Activated T-cell treated with anti-CD3 and anti-CD28 coated beads, Interleukin-2, amount 50 U/mL, for 1 hour (primary cell): ENCODE measurements around the gene PRR12.

Source experiments
- DNase-seq: peaks from one replicate; pipeline ENCODE4 v3.0.0-alpha.2; 2020

Gene PRR12

GRCh38 chr19:49651029-49651819 lies 60.2 kb downstream of the PRR12 start:
- DNase-seq, result no peak

DNA sequence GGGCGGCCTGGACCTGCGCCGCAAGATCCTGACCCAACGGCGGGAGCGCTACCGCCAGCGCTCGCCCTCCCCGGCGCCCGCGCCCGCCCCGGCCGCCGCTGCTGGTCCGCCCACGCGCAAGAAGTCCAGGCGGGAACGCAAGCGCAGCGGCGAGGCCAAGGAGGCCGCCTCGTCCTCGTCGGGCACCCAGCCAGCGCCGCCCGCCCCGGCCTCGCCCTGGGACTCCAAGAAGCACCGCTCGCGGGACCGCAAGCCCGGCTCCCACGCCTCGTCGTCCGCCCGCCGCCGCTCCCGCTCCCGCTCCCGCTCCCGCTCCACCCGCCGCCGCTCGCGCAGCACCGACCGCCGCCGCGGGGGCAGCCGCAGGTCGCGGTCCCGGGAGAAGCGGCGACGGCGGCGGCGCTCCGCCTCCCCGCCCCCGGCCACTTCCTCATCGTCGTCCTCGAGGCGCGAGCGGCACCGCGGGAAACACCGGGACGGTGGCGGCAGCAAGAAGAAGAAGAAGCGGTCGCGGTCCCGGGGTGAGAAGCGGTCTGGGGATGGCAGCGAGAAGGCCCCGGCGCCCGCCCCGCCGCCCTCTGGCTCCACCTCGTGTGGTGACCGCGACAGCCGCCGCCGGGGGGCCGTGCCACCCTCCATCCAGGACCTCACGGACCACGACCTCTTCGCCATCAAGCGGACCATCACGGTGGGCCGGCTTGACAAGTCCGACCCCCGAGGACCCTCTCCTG lies 61.0 kb downstream of the PRR12 start:
- no peak for DNase-seq

DNA sequence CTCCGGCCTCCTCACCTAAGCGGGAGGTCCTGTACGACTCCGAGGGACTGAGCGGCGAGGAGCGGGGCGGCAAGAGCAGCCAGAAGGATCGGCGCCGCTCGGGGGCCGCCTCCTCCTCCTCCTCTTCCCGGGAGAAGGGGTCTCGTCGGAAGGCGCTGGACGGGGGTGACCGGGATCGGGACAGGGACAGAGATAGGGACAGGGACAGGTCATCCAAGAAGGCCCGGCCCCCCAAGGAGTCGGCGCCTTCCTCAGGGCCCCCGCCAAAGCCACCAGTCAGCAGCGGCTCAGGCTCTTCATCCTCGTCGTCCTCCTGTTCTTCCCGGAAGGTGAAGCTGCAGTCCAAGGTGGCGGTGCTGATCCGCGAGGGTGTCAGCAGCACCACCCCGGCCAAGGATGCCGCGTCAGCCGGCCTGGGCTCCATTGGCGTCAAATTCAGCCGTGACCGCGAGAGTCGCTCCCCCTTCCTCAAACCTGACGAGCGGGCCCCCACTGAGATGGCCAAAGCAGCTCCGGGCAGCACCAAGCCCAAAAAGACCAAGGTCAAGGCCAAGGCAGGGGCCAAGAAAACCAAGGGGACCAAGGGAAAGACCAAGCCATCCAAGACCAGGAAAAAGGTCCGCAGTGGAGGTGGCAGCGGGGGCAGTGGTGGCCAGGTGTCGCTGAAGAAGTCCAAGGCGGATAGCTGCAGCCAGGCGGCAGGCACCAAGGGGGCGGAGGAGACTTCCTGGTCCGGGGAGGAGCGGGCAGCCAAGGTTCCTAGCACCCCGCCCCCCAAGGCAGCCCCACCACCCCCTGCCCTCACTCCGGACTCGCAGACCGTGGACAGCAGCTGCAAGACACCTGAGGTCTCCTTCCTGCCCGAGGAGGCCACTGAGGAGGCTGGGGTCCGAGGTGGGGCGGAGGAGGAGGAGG lies 61.8 kb downstream of the PRR12 start:
- no peak for DNase-seq

DNA sequence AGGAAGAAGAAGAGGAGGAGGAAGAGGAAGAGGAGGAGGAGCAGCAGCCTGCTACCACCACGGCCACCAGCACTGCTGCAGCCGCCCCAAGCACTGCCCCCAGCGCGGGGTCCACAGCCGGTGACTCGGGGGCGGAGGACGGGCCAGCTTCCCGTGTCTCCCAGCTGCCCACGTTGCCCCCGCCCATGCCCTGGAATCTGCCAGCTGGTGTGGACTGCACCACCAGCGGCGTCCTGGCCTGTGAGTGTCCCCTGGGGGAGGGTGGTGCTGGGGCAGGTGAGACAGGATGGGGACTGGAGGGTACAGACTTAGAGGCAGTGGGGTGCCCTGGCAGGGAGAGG lies 62.5 kb downstream of the PRR12 start:
- no peak for DNase-seq

DNA sequence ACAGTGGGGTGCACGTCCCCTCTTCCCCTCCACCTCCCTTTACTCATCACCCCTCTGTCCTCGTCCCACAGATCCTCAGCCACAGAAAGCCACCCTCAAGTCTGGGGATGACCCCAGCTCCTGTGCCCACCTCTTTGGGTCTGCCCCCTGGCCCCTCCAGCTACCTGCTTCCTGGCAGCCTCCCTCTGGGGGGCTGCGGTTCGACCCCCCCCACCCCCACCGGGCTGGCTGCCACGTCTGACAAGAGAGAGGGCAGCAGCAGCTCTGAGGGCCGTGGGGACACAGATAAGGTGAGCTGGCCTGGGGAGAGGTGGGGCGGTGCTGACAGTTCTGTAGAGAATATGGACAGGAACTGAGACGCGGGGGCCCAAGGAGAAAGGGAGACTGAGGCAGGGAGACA lies 63.6 kb downstream of the PRR12 start:
- DNase-seq, result no peak

- DNase-seq, result no peak
These were observed 64.8 kb downstream of the PRR12 start for GRCh38 chr19:49655570-49656455.

DNA sequence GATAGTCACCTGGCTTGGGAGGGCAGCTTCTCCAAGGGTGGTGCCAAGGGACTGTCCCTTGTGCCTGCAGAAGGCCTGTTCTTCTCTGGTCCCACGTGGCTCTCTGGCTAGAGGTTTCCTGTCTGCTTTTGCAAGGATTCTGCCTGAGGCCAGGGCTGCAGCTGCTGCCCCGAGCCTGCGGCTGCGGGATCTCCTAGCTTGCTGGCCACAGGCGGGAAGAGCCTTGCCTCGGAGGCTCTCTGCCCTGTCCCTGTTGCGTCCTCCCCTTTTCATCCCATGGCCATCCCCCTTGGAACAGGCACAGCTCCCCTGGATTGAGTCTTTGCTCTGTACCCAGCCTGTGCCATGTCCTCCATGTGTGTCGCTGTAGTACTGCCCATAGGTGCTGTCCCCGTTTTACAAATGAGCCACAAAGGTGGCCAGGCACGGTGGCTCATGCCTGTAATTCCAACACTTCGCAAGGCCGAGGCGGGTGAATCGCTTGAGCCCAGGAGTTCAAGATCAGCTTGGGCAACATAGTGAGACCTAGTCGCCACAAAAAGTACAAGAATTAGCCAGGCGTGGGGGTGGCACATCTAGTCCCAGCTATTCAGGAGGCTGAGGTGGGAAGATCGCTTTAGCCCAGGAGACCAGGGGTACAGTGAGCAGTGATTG lies 65.6 kb downstream of the PRR12 start:
- no peak for DNase-seq

- no peak for DNase-seq
These were observed 66.6 kb downstream of the PRR12 start for GRCh38 chr19:49657493-49658138.

DNA sequence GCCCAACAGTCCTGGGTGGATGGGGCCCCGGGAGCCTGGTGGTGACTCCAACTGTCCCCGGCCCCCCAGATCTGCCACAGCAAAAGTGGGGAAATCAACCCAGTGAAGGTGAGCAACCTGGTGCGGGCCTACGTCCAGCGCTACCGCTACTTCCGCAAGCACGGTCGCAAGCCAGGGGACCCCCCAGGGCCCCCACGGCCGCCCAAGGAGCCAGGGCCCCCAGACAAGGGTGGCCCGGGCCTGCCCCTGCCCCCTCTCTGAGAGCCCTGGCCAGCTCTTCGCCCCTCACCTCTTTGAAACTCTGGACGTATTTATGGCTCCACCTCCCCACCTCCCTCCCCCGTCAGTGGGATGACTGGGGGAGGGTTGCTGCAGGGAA lies 67.1 kb downstream of the PRR12 start:
- DNase-seq, result no peak

DNA sequence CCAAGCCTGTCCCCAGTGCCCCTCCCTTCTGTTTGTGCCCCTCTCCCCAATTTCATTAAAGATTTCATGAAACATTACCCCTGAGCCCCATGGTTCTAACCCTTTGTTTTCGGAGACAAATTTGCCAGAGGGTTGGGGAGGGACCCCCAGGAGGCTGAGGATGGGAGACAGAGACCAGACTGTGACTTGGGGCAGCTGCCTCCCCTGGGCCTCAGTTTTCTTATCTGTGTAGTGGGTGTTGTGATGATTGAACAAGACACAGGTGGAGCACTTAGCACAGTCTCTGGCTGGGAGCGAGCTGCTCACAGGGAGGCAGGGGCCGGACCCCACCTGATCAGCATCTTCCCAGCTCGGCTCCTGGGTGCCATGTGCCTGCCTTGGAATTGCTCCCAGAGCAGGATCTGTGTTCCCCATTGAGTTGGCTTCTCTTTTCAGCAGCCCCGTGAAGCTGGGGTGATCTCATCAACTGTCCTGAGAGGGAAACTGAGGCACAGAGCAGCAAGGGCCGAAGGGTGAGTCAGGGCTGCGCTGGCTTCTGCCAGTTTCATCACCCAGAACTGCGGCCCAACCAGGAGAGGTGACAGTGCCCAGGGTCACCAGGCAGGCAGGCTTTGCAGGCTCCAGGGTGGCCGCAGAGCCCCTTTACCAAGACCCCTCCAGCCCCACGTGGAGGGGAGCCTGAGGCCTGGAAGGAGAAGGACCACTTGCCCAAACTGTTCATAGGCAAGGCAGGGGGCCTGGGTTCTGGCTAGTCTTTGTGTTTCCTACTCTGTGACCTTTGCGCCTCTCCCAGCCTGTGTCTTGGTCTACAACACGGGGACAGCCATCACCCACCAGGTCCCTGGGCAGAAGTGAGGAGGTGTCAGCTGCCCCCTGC lies 67.8 kb downstream of the PRR12 start:
- no peak for DNase-seq

DNA sequence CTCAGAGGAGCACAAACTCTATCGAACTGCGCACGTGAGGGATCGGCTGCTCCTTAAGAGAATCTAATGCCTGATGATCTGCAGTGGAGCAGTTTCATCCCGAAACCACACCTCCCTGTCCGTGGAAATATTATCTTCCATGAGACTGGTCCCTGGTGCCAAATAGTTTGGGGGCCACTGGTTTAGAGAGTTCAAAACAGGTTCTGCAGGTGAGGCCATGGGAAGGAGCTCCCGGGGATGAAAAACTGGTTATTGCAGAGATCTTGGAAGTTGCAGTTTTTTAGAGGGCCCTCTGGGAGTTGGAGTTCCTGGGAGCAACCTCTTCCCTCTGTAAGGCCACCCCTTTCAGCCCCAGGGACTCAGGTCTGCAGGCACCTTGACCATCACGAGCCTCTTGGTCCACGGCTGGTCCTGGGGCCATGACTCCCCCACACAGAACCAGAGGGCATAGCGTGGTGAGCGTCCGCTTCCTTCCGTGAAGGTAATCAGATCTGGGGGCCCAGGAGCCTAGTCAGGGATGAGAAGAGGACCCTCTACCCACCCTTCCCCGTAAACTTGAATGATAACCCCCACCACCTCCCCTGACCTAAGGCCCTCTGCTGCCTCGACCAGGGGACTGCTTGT lies 69.5 kb downstream of the PRR12 start:
- DNase-seq, result no peak

DNA sequence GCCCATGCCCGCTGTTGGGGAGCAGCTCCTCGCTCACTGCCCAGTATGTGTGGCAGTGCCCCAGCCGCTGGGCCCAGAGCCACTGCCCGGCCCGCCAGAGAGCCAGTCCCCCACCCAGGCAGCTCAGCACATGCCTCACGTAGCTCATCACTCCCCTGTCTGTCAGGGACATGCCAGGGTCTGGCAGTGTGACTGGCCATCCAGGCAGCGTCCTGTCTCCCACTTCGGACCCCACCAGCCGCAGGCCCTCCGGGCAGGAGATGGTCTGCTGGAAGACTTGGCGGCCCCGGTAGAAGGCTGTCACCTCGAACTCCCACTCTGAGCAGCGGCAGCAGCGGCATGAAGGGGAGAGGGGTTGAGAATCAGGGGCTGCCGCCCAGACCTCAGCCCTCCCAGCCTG lies 71.0 kb downstream of the PRR12 start:
- no peak for DNase-seq

DNA sequence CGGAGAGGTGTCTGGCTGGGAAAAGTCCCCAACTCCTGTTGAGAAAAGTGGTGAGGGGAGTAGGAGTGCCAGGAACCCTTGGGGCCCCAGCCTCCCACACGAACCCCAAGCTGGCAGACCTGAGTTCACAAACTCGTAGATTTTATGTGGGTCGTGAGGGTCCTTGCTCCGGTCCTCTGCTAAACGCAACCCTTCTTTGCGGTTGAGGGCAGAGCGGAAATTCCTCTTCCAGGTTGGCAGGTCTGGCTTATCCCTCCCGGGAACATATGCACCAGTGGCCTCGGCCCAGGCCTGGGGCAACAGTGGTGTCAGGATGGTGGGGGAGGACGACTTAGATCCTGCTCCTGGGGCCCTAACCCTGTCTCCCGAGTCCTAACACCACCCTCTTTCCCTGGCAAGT lies 72.2 kb downstream of the PRR12 start:
- no peak for DNase-seq

DNA sequence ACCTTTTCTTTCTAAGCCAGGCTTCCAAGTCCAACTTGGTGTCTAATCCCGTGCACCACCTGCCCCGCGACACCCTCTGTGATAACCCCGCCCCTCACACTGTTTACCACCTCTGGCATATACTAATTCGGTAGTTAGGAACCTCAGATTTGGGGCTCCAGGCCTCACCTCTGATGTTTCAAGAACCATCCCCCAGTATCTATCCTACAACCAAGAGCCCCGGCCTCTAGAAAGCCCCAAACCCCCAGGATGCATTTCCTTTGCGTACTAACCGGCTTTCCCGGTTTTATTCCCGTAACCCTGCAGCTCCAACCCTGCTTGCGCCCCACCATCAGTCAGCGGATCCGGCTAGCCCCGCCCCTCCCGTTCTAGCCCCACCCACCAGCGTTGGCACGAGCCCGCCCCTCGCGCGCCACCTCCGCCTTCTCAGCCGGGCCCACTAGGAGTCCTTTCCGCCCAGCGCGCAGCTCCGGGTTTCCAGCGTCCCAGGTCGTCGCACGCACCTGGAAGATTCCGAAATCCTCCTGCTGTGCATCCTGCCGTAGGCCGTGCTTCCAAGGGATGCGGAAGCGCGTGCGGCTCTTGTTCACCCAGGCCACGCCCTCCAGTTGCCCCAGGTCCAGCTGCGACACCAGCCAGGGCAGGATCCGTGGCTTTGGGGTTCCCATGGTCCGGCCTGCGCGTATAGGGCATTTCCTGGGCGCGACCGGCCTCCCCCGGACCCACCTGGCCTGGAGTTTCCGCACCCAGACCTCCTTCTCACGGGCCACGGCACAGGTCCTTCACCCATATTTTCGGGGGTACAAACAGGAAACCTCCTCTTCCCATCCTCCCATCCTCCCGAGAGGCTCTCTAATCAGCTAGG lies 73.4 kb downstream of the PRR12 start:
- peak; percentile 93 for DNase-seq

GRCh38 chr19:49665036-49665350 lies 74.0 kb downstream of the PRR12 start:
- DNase-seq, result no peak

DNA sequence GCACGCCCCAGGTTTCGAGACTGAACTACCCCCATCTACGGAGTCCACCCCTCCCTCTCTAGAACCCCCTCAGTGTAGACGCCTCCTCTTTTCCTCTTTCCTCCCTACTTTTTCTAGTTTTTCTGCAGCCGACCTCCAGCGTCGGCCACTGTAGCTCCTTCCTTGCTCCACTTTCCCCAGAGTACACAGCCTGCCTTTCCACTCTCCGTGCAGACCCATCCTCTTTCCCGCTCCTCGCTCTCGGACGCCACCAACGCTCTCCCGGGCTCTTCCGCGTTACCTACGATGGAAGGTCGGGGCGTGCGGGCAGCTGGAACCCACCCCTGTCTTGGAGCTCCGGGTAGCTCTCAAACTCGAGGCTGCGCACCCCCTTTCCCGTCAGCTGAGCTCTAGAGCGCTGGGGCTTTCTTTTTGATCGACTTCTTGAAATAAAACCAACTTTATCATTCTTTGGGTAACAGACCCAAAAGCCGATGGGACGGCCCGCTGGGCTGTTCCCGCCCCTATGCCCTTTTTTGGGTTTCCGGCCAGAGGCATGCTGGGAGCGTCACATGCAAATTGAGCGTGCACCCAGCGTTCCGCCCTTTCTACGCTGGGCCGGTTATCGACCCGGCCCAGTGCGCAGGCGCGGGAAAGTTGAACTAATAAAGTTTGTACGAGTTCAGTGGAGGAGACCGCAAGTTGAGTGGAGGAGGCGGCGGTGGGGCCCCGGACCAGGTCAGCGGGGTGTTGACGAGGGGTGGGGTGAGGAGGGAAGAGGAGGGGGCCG lies 74.6 kb downstream of the PRR12 start, which contains the start of the genes BCL2L12 and IRF3:
TSS of gene BCL2L12 (plus strand) at position 583 of the 769 bp plus-strand sequence. CDS start 760 bp downstream, outside the sequence.
TSS of gene IRF3 (minus strand) at position 507 of the 769 bp plus-strand sequence. CDS start 1,019 bp downstream, outside the sequence.
- peak; percentile 100 for DNase-seq

DNA sequence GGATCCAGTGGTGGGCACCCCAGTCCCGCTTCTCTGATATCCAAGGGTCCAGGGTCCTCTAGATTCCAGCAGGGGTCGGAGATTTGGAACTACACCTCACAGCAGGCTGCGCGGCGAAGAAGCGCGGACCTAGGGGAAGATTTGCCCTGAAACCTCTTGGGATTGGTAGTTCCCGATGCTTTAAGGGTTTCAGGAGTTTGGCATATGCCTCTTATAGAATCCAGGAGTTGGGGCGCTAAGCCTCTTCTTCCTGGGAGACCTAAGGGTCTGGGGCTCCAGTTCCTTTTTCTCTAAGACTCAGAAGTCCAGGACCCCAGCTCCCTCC lies 75.1 kb downstream of the PRR12 start:
- DNase-seq, result no peak

GRCh38 chr19:49667473-49667872 lies 76.5 kb downstream of the PRR12 start:
- DNase-seq, result no peak
